Hematopoietic multipotent progenitor cell (in vitro differentiated cells): ENCODE data around the gene TAS1R3. TPM values are rescaled to one million over a fixed set of nuclear protein-coding genes. Genes with fewer than 3 reads are reported as not detected.
A peak's percentile ranks its signal among the peaks of the same experiment; 100 is the strongest.

Source experiments
- DNase-seq, 3 donors: peaks; one replicate each; pipeline ENCODE4 v3.0.0-alpha.2; 2011 to 2015; ENCODE audit warnings: low read depth in 2 of 3, low spot score in 2 of 3
- total RNA-seq: library from RNA; depleted of rRNA; stranded (reverse); fragments of >200 nt; gene quantifications from one replicate; pipeline ENCODE4 v1.2.3, GENCODE V29; 2012

Gene TAS1R3
- total RNA-seq, 1 donor = 0.54 TPM

DNA sequence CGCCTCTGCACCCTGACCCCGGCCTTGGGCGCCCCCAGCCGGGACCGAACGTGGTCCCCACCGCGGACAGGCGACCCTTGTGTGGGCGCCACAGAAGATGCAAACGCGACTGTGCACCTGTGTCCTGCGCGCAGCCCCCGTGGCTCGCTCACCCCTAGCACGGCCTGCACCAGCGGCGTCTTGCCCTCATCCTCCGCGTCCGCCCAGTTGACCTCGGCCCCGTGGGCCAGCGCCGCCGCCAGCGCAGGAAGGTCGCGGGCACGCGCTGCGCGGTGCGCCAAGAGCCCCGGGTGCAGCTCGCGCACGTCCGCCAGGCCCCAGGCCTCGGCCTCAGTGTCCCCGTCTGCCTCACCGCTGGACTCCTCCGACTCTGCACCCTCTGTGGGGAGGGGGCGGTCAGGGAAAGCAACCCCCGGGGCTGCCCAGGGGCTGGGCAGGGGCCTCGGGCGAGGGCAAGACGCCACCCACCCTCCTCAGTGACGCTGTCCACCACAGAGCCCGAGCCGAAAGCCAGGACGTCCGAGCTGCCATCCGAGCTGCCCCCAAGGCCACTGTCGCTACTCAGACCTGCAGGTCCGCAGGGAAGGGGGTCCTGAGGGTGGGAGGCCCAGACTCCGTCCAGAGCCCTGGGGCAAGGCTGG lies 36.7 kb upstream of the TAS1R3 start:
- no peak for DNase-seq

DNA sequence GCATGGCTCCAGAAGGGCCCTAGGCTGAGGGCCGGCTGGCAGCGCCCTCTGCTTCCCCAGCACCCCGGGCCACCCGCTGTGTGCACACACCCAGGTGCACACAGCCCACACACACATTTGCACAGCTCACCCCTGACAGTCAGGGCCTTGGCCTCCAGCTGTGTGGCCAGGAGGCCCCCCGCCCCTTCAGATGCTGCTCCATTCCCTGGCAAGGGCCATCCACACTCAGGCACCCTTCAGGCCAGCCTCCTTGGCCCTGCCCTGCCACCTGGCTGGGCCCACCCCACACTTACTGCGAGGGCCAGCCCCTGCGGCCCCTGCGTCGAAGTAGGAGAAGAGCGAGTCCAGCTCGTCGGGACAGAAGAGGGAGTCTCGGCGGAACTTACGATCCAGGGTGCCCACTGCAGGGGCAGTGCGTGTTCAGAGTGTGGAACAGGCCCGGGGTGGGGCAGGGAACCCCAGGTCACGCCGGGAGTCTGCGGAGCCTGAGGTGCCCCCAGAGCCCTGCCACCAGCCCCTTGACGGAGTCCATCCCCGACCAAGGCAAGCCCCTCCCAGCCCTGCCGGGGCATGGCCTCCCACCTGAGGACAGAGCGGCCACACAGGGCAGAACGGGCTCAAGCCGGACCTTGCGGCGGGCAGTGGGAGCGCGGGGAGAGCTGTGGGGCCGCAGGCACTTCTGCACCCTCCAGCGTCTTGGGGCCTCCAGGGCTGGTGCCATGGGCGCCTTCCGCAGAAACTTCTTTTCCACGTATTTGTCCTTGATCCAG lies 35.7 kb upstream of the TAS1R3 start:
- DNase-seq = no peak

GRCh38 chr1:1296070-1297061 lies 34.7 kb upstream of the TAS1R3 start:
- no peak for DNase-seq

DNA sequence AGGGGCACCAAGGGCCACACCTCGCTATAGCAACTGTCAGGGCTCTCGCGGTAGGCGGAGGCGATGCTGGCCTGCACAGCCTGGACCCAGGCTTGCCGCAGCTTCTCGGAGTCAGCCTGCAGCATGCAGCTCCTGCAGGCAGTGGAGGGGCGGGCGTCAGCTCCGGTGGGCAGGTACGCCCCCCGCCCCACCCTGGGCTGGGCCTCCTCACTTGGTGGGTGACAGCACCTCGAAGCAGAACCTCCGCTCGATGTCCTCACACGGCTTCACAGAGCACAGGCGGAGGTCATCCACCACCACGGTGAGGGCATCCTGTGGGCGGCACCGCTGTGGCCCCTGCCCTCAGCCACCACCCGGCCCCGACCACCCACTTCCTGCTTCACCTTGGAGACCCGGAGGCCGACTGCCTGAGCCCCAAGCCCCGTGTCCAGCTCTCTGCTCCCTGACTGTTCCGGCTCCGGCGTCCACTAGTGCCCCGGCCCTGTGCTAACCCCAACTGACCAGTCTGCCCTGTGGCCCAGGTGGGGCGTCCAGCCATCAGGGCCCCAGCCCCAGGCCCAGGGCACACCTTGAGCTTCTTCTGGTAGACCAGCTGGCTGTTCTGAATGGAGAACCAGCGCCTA lies 33.2 kb upstream of the TAS1R3 start:
- no peak for DNase-seq

- no peak for DNase-seq
These were observed 32.0 kb upstream of the TAS1R3 start for GRCh38 chr1:1298861-1299685.

GRCh38 chr1:1299686-1300351 lies 31.3 kb upstream of the TAS1R3 start:
- DNase-seq = no peak

DNA sequence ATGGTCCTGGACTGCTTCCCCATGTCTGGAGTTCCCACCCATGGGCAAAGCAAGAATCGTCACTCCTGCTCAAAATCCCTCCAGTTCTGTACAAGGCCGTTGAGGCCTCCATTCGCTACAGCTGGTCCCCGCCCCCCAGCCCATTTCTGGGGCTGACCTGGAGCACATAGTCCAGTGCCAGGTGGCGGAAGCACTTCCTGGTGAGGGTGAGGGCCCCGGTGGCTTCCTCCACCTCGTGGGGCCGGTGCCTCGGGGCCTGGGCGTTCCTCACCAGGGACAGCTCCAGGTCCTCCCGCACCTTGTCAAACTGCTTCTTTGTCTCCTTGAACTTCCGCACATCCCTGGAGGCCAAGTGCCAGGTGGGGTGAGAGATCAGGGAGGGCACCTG lies 30.7 kb upstream of the TAS1R3 start:
- DNase-seq = no peak

DNA sequence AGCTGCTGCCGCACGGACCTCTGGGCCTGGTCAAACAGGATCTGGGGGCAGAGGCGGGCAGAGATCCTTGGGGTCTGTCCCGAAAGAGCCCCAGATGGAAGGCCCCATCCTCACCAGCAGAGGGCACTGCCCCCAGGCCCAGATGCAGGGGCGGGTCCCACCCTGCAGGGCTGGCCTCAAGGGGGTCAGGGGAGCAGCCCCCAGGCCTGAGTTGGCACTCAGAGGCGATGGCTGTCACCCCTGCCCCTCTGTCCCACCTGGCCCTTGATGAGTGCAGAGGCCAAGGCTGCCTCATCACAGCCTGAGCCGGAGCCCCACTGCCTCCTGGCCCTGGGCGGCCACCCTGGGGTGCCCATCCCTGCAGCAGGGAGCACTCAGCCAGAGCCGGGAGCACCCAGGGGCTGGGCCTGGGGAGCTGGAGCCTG lies 29.1 kb upstream of the TAS1R3 start:
- DNase-seq = peak in 1 of 3 donors; percentile 42

DNA sequence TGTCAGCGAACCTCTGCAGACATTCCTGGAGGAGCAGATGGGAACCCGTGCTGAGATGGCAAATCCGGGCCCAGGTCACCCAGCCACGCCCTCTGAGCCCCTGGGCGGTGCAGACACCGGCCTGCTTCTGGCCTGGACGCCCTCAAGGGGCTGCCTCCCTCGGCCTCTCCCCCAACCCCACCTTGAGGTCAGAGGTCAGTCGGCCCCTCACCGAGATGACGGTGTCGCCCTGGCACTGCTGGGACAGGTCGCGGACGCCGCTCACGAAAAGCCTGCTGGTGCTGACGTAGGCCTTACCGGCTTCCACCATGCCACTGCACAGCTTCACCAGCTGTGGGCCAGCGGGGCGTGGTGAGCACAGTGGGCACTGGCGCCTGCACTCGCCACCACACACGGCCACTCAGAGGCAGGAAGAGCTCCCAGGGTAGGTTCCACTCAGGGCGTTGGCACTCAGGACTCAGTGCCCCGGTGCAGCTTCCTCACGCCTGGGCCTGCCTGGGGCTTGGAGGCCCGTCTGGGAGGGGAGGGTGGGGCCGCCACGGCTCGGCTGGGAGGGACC lies 28.1 kb upstream of the TAS1R3 start:
- DNase-seq = no peak

DNA sequence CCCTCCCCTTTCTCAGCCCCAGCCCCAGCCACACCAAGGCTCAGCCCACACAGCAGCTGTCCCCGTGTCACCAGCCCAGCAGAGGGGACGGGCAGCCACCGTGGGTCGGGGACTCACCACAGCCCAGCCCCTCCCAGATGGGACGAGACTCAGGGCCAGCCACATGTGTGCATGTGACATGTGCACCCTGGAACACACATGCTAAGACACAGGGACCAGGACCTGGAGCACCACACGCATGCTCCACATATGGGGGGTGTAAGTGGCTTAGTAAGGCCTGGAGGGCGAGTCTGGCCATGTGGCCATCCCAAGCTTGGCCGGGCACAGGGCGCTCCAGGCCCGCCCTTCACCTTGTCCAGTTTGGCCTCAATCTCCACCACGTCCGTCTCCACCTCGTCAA lies 27.3 kb upstream of the TAS1R3 start:
- no peak for DNase-seq

DNA sequence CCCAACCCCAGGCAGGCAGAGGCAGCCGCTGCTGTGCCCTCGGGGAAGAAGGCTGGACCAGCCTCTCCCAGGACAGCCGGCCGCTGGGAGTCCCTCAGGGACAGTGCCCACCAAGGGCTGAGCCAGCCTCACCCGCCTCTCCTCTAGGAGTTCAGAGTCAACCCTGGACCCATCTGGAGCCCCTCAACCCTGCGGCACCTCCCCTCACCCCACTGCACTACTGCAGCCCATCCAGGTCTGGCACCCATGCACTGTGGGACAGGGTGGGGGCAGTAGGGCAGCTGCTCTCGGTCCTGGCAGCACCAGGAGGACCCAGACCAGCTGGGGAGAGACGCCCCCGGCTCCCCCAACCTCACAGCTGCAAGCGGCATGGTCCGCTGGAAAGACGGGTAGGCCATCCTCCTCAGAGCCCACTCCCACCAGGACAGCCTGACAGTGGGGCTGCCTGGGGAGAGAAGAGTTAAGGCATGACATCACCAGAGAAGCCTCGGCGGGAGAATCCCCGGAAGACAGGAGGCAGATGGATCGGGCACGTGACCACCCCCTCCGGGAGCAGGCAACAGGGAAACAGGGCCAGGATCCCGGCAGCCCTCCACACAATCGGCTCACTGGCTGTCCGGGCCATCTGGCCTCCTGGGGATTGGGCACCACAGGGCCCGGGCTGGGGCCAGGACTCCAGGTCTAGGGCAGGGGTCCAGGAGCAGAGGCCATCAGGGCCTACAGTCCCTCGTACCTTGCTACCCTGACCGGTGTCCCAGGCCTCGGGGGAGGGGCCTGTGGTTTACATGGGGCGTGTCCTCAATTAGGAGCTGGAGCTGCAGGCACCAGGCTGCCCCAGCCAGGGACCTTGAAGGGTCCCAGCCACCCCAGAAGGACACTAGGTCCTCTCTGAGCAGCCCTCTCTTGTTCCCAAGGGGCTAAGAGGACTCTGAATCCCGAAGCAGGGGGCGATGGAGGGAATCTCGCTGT lies 26.5 kb upstream of the TAS1R3 start:
- DNase-seq = no peak

- DNase-seq = peak in 2 of 3 donors; percentile 90 to 92
These were observed 25.6 kb upstream of the TAS1R3 start for GRCh38 chr1:1305300-1306069.

DNA sequence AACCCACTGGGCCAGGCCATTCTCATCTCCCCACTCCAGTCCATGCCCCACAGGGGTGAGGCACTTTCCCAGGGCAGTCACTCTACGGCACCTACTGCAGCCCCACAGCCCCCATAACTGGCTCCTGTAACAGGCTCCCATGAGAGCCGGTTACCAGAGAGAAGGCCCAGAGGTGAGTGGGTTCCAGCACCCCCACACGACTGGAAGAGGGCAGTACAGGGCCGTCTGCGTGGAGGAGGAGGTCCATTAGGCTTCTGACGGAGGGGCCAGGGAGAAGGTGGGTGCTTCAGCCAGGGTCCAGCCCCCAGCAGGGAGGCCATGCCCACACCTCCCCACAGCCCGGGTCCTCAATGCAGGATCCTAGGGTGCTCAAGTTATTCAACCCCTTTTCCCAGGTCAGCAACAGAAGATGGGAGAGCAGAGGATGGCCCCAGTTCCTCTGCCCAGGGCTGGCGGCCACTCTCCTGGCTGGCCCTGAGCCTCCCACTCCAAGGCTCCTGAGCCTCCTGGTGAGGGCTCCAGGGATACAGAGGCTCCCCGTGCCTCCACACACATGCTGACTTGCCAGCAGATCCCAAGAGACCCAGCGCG lies 24.9 kb upstream of the TAS1R3 start:
- peak in 2 of 3 donors; percentile 42 to 44 for DNase-seq

DNA sequence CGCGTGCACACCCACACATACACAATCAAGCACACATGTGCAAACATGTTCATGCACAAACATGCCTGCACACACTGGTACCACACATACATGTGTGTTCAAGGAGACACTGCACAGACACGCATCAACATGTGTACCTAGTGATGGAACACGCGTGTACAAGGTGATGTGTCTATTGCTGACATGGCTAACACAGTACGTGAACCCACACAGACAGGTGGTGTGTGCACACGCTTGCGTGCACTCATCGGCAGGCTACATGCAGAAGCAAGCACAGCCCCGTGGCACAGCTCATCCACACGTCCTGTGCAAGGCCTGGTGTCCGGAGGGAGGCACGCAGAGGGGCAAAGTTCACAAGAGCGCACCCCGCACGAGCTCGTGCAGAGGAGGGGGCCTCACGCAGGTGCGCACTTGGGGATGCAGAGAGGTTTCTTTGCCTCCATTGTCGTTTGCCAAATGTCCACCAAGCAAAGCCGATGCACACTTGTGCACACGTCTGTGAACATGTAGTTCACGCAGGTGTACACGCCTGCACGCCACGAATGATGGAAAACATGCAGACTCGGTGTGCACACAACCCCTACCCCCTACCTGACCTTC lies 24.3 kb upstream of the TAS1R3 start:
- DNase-seq = no peak

- DNase-seq = no peak
These were observed 23.7 kb upstream of the TAS1R3 start for GRCh38 chr1:1307261-1307922.
